Neural cell (in vitro differentiated cells): ENCODE data around the gene ACP2. TPM values are rescaled to one million over a fixed set of nuclear protein-coding genes. Genes with fewer than 3 reads are reported as not detected.

Experiments
- H2AFZ ChIP-seq: fragments of 200-600, 300-800 bp; sonication (generic), shearing (Covaris generic); 2 replicates; pipeline ENCODE4 v1.6.0; 2014; ENCODE audit warnings: low read depth, mild to moderate bottlenecking, antibody characterized with exemption, low read length, moderate library complexity
- H3F3A ChIP-seq: fragments of 200-600 bp; shearing (Covaris generic); 2 replicates; pipeline ENCODE4 v1.6.1; 2016; ENCODE audit warnings: mild to moderate bottlenecking, moderate library complexity, mixed read lengths, antibody characterized with exemption, low read length; ENCODE audit not compliant: insufficient read depth, poor library complexity, severe bottlenecking
- H3K27ac ChIP-seq: fragments of 200-600, 300-800 bp; sonication (generic), shearing (Covaris generic); 2 replicates; pipeline ENCODE4 v1.5.1; 2014; ENCODE audit warnings: mild to moderate bottlenecking, low read length, moderate library complexity
- H3K27me3 ChIP-seq: fragments of 300-800, 200-600 bp; sonication (generic), shearing (Covaris generic); 2 replicates; pipeline ENCODE4 v1.6.0; 2014; ENCODE audit warnings: mild to moderate bottlenecking, low read depth, low read length, moderate library complexity; ENCODE audit not compliant: insufficient read depth
- H3K36me3 ChIP-seq: fragments of 300-800, 200-600 bp; sonication (generic), shearing (Covaris generic); 2 replicates; pipeline ENCODE4 v1.5.1; 2014; ENCODE audit warnings: mild to moderate bottlenecking, antibody characterized with exemption, low read length, moderate library complexity; ENCODE audit not compliant: insufficient read depth
- H3K4me2 ChIP-seq: fragments of 300-800, 200-600 bp; sonication (generic), shearing (Covaris generic); 2 replicates; pipeline ENCODE4 v1.6.0; 2014; ENCODE audit warnings: mild to moderate bottlenecking, low read length
- H3K4me3 ChIP-seq: fragments of 300-800, 200-600 bp; sonication (generic), shearing (Covaris generic); 2 replicates; pipeline ENCODE4 v1.5.1; 2014; ENCODE audit warnings: mild to moderate bottlenecking, low read length, moderate library complexity
- H3K79me2 ChIP-seq: fragments of 200-600 bp; shearing (Covaris generic); replicated peaks from 2 replicates; pipeline ENCODE4 v1.6.0; 2014; ENCODE audit warnings: mild to moderate bottlenecking, low read length, moderate library complexity; ENCODE audit not compliant: insufficient read depth
- H3K9ac ChIP-seq: fragments of 300-800, 200-600 bp; sonication (generic), shearing (Covaris generic); 2 replicates; pipeline ENCODE4 v1.6.1; 2016; ENCODE audit warnings: mild to moderate bottlenecking, low read length, mixed read lengths
- H3K9me2 ChIP-seq: fragments of 200-600 bp; shearing (Covaris generic); 2 replicates; pipeline ENCODE4 v1.6.1; 2016; ENCODE audit warnings: mild to moderate bottlenecking, low read length, mixed read lengths; ENCODE audit not compliant: insufficient read depth
- H3K9me3 ChIP-seq: fragments of 200-600, 300-800 bp; sonication (generic), shearing (Covaris generic); 2 replicates; pipeline ENCODE4 v1.6.1; 2016; ENCODE audit warnings: mild to moderate bottlenecking, mixed run types, low read length, moderate library complexity, mixed read lengths
- H4K20me1 ChIP-seq: fragments of 200-600 bp; shearing (Covaris generic); 2 replicates; pipeline ENCODE4 v1.6.1; 2016; ENCODE audit warnings: mild to moderate bottlenecking, mixed run types; ENCODE audit not compliant: insufficient read depth
- CTCF ChIP-seq: fragments of 450-650 bp; IDR thresholded peaks from 2 replicates; pipeline ENCODE4 v1.5.1; 2014; ENCODE audit warnings: antibody characterized with exemption, mild to moderate bottlenecking, moderate library complexity; ENCODE audit not compliant: poor library complexity, severe bottlenecking
- EP300 ChIP-seq: fragments of 450-650 bp; conservative IDR thresholded peaks from 2 replicates; pipeline ENCODE4 v1.6.1; 2014; ENCODE audit warnings: antibody characterized with exemption, mild to moderate bottlenecking, moderate library complexity; ENCODE audit not compliant: poor library complexity, severe bottlenecking
- EZH2 ChIP-seq: fragments of 200-600, 300-800 bp; shearing (Covaris generic), sonication (generic); IDR thresholded peaks from 2 replicates; pipeline ENCODE4 v1.6.1; 2014; ENCODE audit warnings: antibody characterized with exemption, low read length, borderline replicate concordance, mild to moderate bottlenecking; ENCODE audit not compliant: insufficient read depth, poor library complexity, severe bottlenecking
- MXI1 ChIP-seq: fragments of 450-650 bp; conservative IDR thresholded peaks from 2 replicates; pipeline ENCODE4 v1.6.1; 2014; ENCODE audit warnings: antibody characterized with exemption, mild to moderate bottlenecking; ENCODE audit not compliant: poor library complexity, severe bottlenecking
- POLR2AphosphoS5 ChIP-seq: IDR thresholded peaks from 2 replicates; pipeline ENCODE4 v1.6.1; 2012
- RAD21 ChIP-seq: fragments of 450-650 bp; conservative IDR thresholded peaks from 2 replicates; pipeline ENCODE4 v1.6.1; 2014; ENCODE audit warnings: antibody characterized with exemption, mild to moderate bottlenecking, moderate library complexity
- REST ChIP-seq: IDR thresholded peaks from 2 replicates; pipeline ENCODE4 v1.6.1; 2012; ENCODE audit warnings: borderline replicate concordance
- SMC3 ChIP-seq: fragments of 450-650 bp; conservative IDR thresholded peaks from 2 replicates; pipeline ENCODE4 v1.6.1; 2014; ENCODE audit warnings: antibody characterized with exemption, mild to moderate bottlenecking, moderate library complexity; ENCODE audit not compliant: poor library complexity
- TAF1 ChIP-seq: IDR thresholded peaks from 2 replicates; pipeline ENCODE4 v1.6.1; 2012; ENCODE audit warnings: low read depth
- polyA plus RNA-seq: library from polyadenylated mRNA; depleted of rRNA; stranded (reverse); fragments of >200 nt; gene quantifications from 2 replicates; pipeline ENCODE4 v1.2.3, GENCODE V29; 2014

Gene ACP2
- polyA plus RNA-seq, 1 donor from 2014 or later = 48.1 TPM

DNA sequence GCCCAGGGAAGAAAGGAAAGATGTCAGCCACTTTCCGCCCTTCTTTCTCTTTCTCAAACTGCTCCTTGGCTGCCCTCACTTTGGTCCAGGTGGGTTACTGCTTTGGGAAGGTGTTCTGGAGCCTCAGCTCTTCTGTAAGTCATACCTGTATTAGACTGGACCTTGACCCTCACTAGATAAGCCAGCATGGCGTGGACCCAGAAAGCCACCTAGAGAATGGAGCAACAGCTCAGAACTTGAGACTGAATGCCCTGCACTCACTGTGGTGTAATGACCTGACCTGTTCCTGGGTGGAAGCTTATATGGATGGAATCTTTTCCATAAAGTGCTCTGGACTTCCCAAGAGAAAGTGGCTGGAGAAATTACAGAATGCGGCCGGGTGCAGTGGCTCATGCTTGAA lies 15.6 kb downstream of the ACP2 start:
- Histone ChIP-seq H3K9me3 (no peaks in the 10 kb centered on the region), H3K4me2 (no peak overlapping the region), H4K20me1 (no peaks in the 10 kb centered on the region), H3K9me2 (no peaks in the 10 kb centered on the region), H3K36me3 (no peaks in the 10 kb centered on the region), H2AFZ (no peak overlapping the region), H3F3A (no peaks in the 10 kb centered on the region), H3K4me3 (no peak overlapping the region), H3K27me3 (no peaks in the 10 kb centered on the region), H3K9ac (no peak overlapping the region), H3K79me2 (no peaks in the 10 kb centered on the region), H3K27ac (no peak overlapping the region)
- TF ChIP-seq EZH2 (no peak), RAD21 (no peak)

DNA sequence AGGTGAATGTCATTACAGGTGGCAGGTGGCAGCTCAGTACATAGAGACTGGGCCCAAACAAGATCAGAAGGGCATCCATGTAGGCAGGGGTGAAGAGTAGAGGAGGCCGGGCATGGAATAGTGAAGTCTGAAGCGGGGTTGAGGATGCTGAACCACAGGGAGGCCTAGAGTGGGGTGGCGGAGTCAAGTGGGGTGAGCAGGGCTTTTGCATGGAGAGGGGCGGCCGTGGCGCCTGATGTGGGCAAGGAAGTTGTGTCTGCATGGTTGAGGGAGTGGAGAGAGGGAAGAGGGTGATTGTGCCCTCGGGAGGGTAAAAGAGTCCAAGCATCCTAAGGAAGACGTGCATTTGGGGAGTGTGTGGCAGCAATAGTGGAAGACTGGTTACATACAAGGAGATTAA lies 19.5 kb downstream of the ACP2 start:
- no peaks in the 10 kb centered on the region for H3K27me3 ChIP-seq
- no peak for TF ChIP-seq TAF1
- TF ChIP-seq REST = no peak
- TF ChIP-seq POLR2AphosphoS5 = no peak
- no peak for TF ChIP-seq EZH2
- no peak for TF ChIP-seq RAD21
- no peak for TF ChIP-seq MXI1
- TF ChIP-seq SMC3 = no peak
- no peak for TF ChIP-seq EP300
- TF ChIP-seq CTCF = no peak
- H3K79me2 ChIP-seq = no peaks in the 10 kb centered on the region

More for the DNA sequence above, 19.5 kb downstream of the ACP2 start:
- Histone ChIP-seq H3K36me3 (no peaks in the 10 kb centered on the region), H2AFZ (no peak overlapping the region), H3K9me2 (no peaks in the 10 kb centered on the region), H3K27ac (no peak overlapping the region), H3K9ac (no peak overlapping the region), H3K4me2 (no peak overlapping the region), H4K20me1 (no peaks in the 10 kb centered on the region), H3K9me3 (no peaks in the 10 kb centered on the region), H3F3A (no peaks in the 10 kb centered on the region), H3K4me3 (no peak overlapping the region)
